ENCODE measurements around the gene HAPLN1. TPM values are rescaled to one million over a fixed set of nuclear protein-coding genes. Genes with fewer than 3 reads are reported as not detected.

The HAPLN1 gene
- total and polyA plus RNA-seq, 11 donors: 0.07 to 2.2 (median 1.0) TPM; not detected in 2

DNA sequence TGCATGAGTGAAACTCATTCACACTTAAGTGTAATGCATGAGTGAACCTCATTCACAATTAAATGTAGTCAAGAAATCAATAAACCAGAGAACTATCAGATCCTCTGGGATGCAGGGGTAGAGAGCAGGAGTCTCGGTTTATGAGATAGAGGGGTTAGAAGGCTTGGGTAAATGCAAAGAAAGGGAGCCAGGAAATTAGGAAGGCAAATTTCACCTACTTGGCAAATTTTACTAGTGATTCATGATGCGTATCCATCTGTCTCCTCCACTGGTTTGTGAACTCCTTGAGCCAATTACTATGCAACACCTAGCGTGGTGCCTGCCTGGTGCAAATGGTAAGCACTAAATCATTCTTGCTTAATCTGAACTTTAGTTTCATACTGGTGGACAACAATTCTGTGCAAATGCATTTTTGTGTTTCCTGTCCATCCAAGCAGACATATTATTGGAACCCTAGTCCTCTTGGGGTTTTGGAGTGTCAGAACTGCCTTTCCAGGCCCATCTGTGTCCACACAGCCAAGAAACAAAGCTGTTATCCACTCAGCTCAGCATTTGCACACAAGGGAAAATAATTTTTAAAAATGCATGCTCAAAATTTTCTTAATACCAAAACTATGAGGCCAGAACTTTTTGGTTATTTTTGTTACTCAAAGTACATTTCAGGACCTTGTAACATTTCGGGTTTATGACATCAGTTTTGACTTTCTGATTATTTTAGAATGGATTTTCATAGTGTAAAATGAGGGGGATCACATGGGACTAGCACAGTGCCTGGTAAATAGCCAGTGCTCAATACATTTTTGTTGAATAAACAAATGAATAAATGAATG lies 5.2 kb downstream of the HAPLN1 start:
- Histone ChIP-seq H3K27me3 (peaks cover 0 to 11% (median 0%) of the 10 kb centered on the region in 9 donors), H3K9me3 (no peaks in the 10 kb centered on the region), H3K36me3 (no peaks in the 10 kb centered on the region), H3K4me3 (no peak overlapping the region), H3K4me1 (no peaks in the 10 kb centered on the region), H3K27ac (peak overlapping the region in 3 of 12 donors; percentile 12 to 21 (median 20))
- intact Hi-C loops (cut with DNase I): loop anchor here in 4 of 10 donors (5.0 to 10.0 kb wide), 4 partner anchors 209 to 669 kb away; partner anchors contain the start of gene EDIL3 (in 1 of the 4)
- WGBS, 4 donors: 64 to 70% (median 68%) methylated on average over 4 of the region's 4 CpGs
- TF ChIP-seq, protein P1, sequence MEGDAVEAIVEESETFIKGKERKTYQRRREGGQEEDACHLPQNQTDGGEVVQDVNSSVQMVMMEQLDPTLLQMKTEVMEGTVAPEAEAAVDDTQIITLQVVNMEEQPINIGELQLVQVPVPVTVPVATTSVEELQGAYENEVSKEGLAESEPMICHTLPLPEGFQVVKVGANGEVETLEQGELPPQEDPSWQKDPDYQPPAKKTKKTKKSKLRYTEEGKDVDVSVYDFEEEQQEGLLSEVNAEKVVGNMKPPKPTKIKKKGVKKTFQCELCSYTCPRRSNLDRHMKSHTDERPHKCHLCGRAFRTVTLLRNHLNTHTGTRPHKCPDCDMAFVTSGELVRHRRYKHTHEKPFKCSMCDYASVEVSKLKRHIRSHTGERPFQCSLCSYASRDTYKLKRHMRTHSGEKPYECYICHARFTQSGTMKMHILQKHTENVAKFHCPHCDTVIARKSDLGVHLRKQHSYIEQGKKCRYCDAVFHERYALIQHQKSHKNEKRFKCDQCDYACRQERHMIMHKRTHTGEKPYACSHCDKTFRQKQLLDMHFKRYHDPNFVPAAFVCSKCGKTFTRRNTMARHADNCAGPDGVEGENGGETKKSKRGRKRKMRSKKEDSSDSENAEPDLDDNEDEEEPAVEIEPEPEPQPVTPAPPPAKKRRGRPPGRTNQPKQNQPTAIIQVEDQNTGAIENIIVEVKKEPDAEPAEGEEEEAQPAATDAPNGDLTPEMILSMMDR (IDR thresholded peaks at IDR 0.05): no peak
- TF ChIP-seq POLR2A (IDR thresholded peaks at IDR 0.05): no peak
- ATAC-seq (peak in 2 of 4 donors; percentile 33 to 50), DNase-seq (no peak)

DNA sequence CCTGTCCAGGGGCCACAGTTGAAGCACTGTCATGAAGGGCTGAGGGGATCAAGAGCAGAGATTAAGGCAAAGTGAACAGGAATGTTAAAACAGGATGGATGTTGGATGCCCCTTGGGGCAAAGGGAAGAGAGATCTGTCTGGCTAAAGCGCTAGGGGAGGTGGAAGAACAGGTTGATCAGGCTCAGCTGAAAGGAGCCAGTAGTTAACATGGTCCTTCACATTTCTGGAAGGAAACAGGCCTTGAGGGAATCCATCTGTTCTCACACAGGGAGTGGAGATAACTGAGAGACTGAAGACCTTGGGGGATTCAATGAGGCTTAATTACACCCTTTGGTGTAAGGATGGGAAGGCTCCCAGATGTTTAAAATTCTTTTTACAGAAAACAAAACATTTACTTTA lies 5.8 kb downstream of the HAPLN1 start:
- 52 to 82% (median 73%) methylated on average over 1 of the region's 1 CpG for WGBS, 4 donors
- Histone ChIP-seq H3K9me3 (no peaks in the 10 kb centered on the region), H3K4me1 (no peaks in the 10 kb centered on the region), H3K4me3 (no peak overlapping the region), H3K36me3 (no peaks in the 10 kb centered on the region), H3K27me3 (peaks cover 0 to 5% (median 0%) of the 10 kb centered on the region in 9 donors), H3K27ac (no peak overlapping the region)
- DNase-seq (no peak), ATAC-seq (no peak)
- TF ChIP-seq POLR2A (IDR thresholded peaks at IDR 0.05): no peak
- TF ChIP-seq, protein P1 (IDR thresholded peaks at IDR 0.05): no peak
- intact Hi-C loops (cut with DNase I): loop anchor here in 4 of 10 donors (5.0 to 10.0 kb wide), 4 partner anchors 210 to 670 kb away; partner anchors contain the start of gene EDIL3 (in 1 of the 4)

DNA sequence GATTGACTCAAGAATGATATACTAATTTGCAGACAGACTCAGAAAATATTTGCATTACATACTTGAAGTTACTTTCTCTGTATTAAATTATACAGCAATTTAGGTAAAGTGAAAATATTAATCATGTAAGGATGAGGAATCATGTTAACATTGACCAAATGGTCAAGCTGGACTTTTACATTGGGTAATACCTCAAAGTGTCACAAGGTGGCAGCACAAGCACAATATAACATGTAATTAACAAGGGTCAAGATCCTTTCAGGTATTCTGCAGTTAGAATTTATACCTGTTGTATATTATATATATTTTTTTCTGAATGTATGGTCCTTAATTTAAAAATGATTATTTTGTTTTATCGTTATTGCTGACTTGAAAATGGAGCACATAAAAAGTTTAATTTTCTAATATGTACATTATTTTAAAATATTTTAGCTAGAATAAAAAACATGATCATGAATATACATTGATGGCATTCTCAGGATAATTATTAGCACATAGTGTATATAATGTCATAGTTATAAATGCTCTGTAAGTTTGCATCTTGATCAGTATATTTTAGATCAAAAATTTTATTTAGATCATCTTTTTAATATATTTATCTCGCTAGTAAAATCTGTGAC lies 8.6 kb downstream of the HAPLN1 start:
- ATAC-seq (no peak), DNase-seq (no peak)
- intact Hi-C loops (cut with DNase I): loop anchor here in 2 of 10 donors (10.0 kb wide), 2 partner anchors 213 to 673 kb away; partner anchors contain the start of gene EDIL3 (in 1 of the 2)
- no peak overlapping the region for H3K27ac ChIP-seq
- H3K4me1 ChIP-seq: no peaks in the 10 kb centered on the region
- no peaks in the 10 kb centered on the region for H3K27me3 ChIP-seq
- peaks cover 0 to 8% (median 0%) of the 10 kb centered on the region in 12 donors for H3K9me3 ChIP-seq
- H3K4me3 ChIP-seq: no peak overlapping the region
- TF ChIP-seq, protein P1 (IDR thresholded peaks at IDR 0.05): peak; percentile 66 to 84 (median 77)
- no peak for TF ChIP-seq POLR2A (IDR thresholded peaks at IDR 0.05)
- no peaks in the 10 kb centered on the region for H3K36me3 ChIP-seq
- 50 to 52% (median 51%) methylated on average over 2 of the region's 2 CpGs for WGBS, 4 donors

DNA sequence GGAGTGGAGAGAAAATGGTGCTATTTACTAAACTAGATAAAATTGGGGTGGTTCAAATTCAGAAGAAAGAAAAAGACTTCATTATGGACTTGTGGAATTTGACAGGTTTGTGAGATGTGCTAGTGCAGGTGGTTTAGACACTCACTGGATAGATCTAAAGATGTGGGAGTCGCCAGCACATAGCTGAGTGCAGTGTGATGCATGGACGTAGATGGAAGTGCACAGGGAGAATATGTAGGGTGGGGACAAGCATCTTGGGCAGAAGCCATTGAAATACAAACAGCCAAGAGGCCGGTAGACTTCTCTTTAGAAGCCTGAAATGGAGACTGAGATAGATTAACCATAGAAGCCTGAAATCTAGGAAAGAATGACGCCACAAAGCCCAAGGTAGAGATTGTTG lies 10.7 kb downstream of the HAPLN1 start:
- no peak for DNase-seq
- Histone ChIP-seq H3K4me3 (no peak overlapping the region), H3K4me1 (no peaks in the 10 kb centered on the region), H3K27ac (no peak overlapping the region), H3K36me3 (no peaks in the 10 kb centered on the region), H3K9me3 (peaks cover 0 to 23% (median 0%) of the 10 kb centered on the region in 12 donors), H3K27me3 (no peaks in the 10 kb centered on the region)
- ATAC-seq: no peak
- TF ChIP-seq, protein P1 (IDR thresholded peaks at IDR 0.05): no peak
- no peak for TF ChIP-seq POLR2A (IDR thresholded peaks at IDR 0.05)
- 65 to 68% (median 67%) methylated on average over 4 of the region's 4 CpGs for WGBS, 4 donors
- intact Hi-C loops (cut with DNase I): loop anchor here in 2 of 10 donors (10.0 kb wide), 2 partner anchors 215 to 675 kb away; partner anchors contain the start of gene EDIL3 (in 1 of the 2)
